H1 (cell line): ENCODE results near the gene RPN2.

ENCODE experiments used
- CBX5 ChIP-seq: fragments of 300-800, 300-1000 bp; sonication (generic); IDR thresholded peaks from 2 replicates; pipeline ENCODE4 v1.7.1; 2016; ENCODE audit warnings: antibody characterized with exemption, low read length, low read depth
- CEBPB ChIP-seq: IDR thresholded peaks from 2 replicates; pipeline ENCODE4 v1.6.1; 2012; ENCODE audit warnings: low read depth, low read length
- CREB1 ChIP-seq: IDR thresholded peaks from 2 replicates; pipeline ENCODE4 v1.6.1; 2012; ENCODE audit warnings: inconsistent platforms
- EZH2 ChIP-seq: fragments of 200-600 bp; sonication (generic); IDR thresholded peaks from 2 replicates; pipeline ENCODE4 v1.7.1; 2012; ENCODE audit warnings: low read depth, mild to moderate bottlenecking, moderate library complexity, low read length, inconsistent platforms; ENCODE audit not compliant: severe bottlenecking
- HDAC2 ChIP-seq, 2 experiments: fragments of 300-600 bp in 1 of 2; sonication (generic) in 1 of 2; IDR thresholded peaks; 2 replicates each; pipeline ENCODE4 v1.6.1; 2011 to 2012; ENCODE audit warnings: low read depth in 2 of 2, low read length in 2 of 2, mild to moderate bottlenecking in 2 of 2, moderate library complexity in 2 of 2, borderline replicate concordance in 1 of 2, inconsistent platforms in 1 of 2
- KDM1A ChIP-seq: fragments of 200-600, 300-600 bp; sonication (generic); IDR thresholded peaks from 2 replicates; pipeline ENCODE4 v1.7.1; 2016; ENCODE audit warnings: mild to moderate bottlenecking, low read length, borderline replicate concordance
- RBBP5 ChIP-seq: IDR thresholded peaks from 2 replicates; pipeline ENCODE4 v1.7.1; 2012; ENCODE audit warnings: low read depth, mild to moderate bottlenecking, inconsistent platforms, low read length, moderate library complexity, borderline replicate concordance
- ZNF274 ChIP-seq: IDR thresholded peaks from 2 replicates; pipeline ENCODE4 v1.7.0; 2012; ENCODE audit warnings: low read length, borderline replicate concordance; ENCODE audit errors: extremely low read depth
- TF ChIP-seq, protein P1 (sequence below): IDR thresholded peaks from 2 replicates; pipeline ENCODE4 v1.6.1; 2011; ENCODE audit warnings: low read depth, mild to moderate bottlenecking, low read length; ENCODE audit not compliant: insufficient read depth
- TF ChIP-seq, protein P2 (sequence below), 3 experiments: IDR thresholded peaks; 1 replicate in 2 of 3; 2 replicates in 1 of 3; pipeline versions ENCODE4 v1.5.1 to v1.6.1; 2011; ENCODE audit warnings: low read length in 3 of 3, mild to moderate bottlenecking in 3 of 3, inconsistent platforms in 2 of 3, low read depth in 1 of 3, moderate library complexity in 1 of 3; ENCODE audit not compliant: insufficient read depth in 1 of 3; ENCODE audit errors: control extremely low read depth in 1 of 3
- TF ChIP-seq, protein P3 (sequence below): IDR thresholded peaks from 2 replicates; pipeline ENCODE4 v1.6.1; 2011; ENCODE audit warnings: low read length, improper control_type of control experiment

DNA sequence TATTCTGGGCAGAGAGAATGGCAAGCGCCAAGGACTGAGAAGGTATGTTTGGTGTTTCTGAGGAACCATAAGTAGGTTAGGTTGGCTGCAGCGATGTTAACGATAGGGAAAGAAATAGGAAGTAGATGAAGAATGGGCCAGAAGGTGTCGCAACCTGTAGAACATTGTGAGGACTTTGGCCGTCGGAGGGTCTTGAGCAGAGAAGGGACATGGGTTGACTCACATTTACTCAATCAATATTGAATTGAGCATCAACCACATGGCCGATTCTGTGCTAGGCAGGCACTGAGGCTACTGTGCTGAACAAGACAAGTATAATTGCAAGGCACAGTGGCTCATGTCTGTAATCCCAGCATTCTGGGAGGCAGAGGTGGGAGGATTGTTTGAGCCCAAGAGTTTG lies 26.8 kb upstream of the RPN2 start:
- TF ChIP-seq CEBPB (no peak), CREB1 (no peak), KDM1A (no peak), EZH2 (no peak), RBBP5 (no peak), HDAC2 (IDR thresholded peaks at IDR 0.05; ENCODE audit: borderline replicate concordance in 1 of 2, low read depth in 2 of 2, low read length in 2 of 2) (no peak), CBX5 (no peak), ZNF274 (no peak)
- TF ChIP-seq, protein P1, sequence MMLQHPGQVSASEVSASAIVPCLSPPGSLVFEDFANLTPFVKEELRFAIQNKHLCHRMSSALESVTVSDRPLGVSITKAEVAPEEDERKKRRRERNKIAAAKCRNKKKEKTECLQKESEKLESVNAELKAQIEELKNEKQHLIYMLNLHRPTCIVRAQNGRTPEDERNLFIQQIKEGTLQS, result no peak
- TF ChIP-seq, protein P2, sequence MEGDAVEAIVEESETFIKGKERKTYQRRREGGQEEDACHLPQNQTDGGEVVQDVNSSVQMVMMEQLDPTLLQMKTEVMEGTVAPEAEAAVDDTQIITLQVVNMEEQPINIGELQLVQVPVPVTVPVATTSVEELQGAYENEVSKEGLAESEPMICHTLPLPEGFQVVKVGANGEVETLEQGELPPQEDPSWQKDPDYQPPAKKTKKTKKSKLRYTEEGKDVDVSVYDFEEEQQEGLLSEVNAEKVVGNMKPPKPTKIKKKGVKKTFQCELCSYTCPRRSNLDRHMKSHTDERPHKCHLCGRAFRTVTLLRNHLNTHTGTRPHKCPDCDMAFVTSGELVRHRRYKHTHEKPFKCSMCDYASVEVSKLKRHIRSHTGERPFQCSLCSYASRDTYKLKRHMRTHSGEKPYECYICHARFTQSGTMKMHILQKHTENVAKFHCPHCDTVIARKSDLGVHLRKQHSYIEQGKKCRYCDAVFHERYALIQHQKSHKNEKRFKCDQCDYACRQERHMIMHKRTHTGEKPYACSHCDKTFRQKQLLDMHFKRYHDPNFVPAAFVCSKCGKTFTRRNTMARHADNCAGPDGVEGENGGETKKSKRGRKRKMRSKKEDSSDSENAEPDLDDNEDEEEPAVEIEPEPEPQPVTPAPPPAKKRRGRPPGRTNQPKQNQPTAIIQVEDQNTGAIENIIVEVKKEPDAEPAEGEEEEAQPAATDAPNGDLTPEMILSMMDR (IDR thresholded peaks at IDR 0.05; ENCODE audit: control extremely low read depth in 1 of 3, insufficient read depth in 1 of 3, low read depth in 1 of 3, low read length in 3 of 3), result no peak
- TF ChIP-seq, protein P3, sequence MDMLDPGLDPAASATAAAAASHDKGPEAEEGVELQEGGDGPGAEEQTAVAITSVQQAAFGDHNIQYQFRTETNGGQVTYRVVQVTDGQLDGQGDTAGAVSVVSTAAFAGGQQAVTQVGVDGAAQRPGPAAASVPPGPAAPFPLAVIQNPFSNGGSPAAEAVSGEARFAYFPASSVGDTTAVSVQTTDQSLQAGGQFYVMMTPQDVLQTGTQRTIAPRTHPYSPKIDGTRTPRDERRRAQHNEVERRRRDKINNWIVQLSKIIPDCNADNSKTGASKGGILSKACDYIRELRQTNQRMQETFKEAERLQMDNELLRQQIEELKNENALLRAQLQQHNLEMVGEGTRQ, result no peak
